GM21528 (cell line): ENCODE measurements around the gene PIK3R5.

ENCODE experiments used
- ATAC-seq: cut with Tn5 transposase; IDR thresholded peaks from one replicate; pipeline ENCODE4 v1.9.1; 2021; ENCODE audit warnings: mild to moderate bottlenecking, moderate library complexity; ENCODE audit not compliant: unreplicated experiment, low FRiP score

The PIK3R5 gene

DNA sequence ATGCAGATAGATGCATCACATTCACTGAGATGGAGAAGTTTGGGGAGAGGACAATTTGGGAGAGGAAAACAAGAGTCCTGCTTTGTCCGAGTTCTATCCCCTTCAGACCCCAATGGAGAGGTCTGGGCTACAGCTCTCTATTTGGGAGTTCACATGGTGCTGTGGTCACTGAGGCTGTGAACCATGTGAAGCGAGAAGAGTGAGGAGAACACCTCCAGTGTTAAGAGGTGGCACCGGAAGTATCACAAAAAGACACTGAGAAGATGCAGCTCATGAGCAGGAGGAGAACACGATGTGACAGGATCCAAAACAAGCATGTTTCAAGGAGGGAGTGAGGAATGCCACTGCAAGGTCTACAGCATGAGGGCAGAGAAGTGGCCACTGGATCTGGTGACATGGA, 39.7 kb downstream of the PIK3R5 start:
- no peak for ATAC-seq

DNA sequence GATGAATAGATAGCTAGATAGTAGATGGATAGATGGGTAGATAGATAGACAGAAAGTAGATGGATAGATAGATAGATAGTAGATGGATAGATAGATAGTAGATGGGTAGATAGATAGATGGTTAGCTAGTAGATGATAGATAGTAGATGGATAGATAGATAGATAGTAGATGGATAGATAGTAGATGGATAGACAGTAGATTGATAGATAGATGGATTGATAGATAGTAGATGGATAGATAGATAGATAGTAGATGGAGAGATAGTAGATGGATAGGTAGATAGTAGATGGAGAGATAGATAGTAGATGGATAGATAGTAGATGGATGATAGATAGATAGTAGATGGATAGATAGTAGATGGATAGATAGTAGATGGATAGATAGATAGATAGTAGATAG, 40.4 kb downstream of the PIK3R5 start:
- ATAC-seq: no peak

DNA sequence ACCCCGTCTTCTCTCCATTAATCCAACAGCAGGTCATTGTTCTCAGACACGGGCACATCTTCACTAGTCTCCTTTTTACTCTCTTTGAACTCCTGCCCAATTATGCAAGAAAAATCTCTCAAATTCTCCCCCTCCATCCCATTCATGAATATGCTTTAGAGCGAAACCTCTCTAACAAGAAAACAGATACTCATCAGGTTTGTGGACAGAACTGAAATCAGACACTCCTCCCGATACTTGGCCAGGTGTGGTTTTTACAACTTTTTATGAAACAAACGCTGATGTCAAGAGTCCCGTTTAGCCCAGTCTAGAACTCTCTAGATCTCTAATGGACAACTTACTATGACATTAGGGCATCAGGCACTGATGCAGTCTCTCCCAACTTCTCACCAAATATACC, 40.9 kb downstream of the PIK3R5 start:
- ATAC-seq: peak; percentile 81

- ATAC-seq: no peak
Observed at GRCh38 chr17:8923762-8924161, 41.7 kb downstream of the PIK3R5 start.

DNA sequence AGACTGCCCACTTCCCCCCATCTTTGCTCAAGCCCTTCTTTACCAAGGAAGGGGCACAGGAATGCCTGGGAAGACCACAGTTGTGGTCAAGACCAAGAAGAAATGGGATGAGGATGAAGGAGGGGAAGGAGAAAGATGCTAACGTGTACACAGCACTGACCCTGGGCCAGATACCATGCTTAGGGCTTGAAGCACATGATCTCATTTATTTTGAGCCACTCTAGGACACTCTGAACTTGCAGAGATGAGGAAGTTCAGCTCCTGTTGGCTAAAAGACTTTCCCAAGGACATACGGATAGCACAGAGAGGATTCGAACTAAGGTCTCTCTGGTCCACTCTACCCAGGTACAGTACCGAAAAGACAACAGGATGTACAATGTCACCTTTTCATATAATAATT, 42.6 kb downstream of the PIK3R5 start:
- ATAC-seq: no peak

DNA sequence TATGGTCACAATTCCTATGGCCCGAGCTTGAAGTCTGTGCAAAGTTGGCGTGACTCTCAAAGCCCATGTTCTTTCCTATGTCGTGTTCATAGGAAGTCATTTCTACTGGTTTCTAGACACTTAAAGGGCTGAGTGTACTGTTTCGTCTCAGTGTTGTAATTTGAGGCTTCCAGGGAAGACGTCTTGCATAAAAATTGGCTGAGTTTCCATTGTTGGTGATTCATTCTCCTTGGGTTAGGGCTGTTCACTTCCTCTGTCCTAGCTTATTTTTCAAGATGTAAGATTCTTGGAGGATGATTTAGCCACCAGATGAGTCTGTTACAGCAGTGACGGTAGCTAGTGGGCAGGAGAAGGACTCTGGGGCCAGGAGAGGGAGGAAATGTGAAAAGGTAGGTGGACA, 43.1 kb downstream of the PIK3R5 start:
- ATAC-seq: no peak

GRCh38 chr17:8921147-8921546, 44.4 kb downstream of the PIK3R5 start:
- ATAC-seq: no peak

- no peak for ATAC-seq
Observed at GRCh38 chr17:8918807-8919465, 46.6 kb downstream of the PIK3R5 start.

DNA sequence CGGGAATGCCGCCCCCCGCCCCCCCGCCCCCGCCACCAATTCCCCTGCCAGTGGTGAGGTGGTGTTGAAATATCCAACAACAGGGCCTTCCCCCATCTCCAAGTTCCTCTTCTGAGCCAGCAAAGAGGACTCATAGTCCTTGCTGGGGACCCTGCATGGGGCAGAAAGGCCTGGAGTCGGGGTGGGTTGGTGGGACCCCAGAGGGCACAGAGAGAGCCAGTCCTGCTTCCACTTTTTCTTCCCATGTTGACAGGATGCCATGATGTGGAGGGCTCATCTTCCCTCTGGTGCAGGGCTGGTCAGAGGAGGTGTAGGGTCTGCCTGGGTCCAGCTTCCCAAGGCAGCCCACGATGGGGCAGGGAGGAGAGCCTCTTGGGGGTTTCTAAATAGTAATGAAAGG, 49.0 kb downstream of the PIK3R5 start:
- ATAC-seq: no peak

DNA sequence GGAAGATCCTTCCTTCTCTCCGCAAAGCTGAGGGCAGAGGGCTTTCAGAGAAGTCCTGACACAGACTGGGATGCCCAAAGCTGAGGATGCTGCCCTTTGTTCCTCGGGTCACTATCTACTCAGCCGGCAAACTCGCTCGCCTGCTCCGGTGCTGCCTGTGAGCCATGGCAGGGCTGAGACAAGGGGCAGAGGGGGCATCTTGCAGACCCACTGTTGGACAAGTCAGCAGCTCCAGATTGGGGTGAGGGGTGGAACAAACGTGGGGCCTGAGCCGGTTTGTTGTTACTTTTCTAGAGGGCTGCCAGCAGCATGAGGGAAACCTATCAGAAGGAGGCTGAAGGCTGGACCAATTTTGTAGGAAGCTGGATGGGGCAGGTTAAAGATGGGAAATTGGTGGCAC, 51.0 kb downstream of the PIK3R5 start:
- ATAC-seq: no peak

GRCh38 chr17:8913879-8914278, 51.6 kb downstream of the PIK3R5 start:
- no peak for ATAC-seq

- no peak for ATAC-seq
Observed at GRCh38 chr17:8913091-8913490, 52.4 kb downstream of the PIK3R5 start.

DNA sequence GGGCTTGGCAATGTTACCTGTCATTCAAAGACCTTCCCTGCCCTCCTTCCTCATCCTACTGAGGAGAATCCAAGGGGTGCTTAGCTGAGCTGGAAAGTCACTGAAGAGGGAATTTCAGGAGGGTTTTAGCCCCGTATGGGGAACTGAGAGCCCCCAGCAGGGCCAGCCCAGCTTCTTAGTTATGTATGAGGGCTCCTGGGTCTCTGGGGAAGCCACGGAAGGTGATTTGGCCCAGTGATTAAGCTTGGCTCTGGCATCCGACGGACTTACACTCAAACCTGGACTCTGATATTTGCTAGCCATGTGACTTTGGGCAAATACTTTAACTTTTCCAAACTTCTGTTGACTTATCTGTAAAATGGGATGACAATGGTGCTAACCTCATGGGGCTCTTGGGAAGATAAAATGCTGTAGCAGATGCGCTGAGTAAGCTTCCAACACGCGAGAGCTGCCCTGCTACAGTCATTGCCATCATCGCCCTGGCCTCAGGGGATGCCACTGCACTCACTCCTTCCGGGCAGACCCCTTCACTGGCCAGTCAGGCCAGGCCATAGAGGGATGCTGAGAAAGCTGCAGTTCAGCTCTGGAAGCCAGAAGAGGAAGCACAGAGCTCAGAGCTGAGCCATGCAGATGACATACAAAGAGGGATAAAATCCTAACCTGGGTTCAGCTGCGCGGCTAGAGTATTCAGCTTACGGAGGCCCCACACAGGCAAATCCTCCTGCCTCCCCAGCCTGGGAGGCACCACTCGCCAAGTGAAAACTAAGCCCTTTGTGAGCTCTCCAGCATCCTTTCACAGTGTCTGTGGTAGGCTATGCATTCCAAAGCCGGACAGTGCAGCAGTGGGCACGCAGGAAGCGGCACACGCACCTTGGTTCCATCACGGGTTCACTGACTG, 53.2 kb downstream of the PIK3R5 start:
- ATAC-seq: no peak

DNA sequence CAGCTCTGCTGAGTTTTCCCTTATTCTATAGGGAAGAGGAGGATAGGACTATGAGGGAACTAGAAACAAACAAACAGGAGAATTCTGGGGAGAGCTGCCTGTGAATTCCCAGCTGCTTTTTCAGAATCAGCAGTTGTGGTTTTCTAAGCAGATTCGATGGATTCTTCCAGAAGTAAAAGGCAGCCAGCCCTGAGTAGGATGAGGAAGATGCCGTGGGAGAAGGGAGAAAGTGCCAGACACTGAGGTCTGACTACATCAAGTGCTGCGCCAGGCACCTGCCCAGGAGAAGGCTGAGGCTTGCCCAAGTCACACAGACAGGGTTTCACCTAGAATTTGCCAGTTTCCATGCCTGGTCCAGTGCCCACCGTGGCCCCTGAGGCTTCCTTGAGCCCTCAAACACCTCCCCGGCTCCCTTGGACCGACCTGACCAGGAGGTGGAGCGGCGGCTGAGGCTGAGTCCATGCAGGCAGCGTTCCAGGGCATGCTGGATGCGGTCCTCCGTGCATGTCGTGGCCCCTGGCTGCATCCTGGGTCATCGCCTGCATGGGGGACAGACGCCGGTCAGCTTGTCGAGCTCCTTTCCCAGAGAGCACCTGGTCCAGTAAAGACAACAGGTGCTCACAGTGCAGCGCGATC, 54.4 kb downstream of the PIK3R5 start:
- no peak for ATAC-seq

DNA sequence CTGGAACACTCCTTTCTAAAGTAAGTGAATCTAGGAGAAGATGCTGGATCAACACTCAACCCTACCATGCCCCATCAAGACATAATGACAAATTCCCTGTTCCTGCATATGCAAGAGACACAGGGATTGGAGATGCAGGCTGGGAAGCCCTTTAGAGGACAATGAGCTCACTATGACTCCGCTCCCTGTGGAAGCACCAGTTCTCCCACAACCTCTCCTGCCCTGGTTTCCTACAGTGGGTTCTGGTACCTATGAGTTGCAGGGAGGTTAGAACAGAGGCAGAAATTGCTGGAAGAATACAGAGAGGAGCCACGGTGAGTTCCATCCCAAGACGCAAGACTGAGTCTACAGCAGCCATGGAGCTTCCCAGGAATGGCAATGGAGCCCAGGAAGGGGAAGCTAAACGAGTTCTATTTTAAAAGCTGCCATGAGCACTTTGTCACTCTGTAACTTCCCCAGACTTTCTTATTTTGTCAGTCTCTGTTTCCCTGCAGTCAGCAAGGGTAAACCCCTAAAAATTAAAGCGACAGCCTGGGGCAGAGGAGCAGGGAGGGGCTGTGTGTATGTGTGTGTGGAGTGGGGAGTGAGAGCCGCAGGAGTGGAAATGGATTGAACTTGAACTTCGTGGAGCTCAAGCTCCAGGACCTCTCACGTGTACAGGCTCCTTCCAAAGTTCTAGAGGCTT, 55.8 kb downstream of the PIK3R5 start:
- ATAC-seq: no peak

DNA sequence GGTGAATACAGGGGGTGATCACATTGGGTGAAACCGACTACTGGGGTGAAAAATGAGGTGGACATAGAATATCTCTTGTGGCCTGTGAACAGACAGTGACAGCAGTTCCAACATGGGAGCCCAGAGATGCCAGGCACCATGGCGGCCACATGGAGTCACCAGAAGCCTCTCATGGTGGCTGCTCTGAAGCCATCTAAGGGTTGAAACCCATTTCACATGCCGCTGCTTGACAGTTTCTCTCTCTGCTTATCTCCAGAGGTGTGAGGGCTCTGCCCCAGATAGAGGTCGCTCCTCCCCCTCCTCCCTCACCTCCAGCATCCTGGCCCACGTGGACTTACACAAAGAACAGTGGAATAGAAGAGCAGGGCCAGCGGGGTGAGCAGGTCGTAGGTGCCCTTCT, 60.2 kb downstream of the PIK3R5 start:
- no peak for ATAC-seq

GRCh38 chr17:8904686-8905085, 60.8 kb downstream of the PIK3R5 start:
- ATAC-seq: no peak

GRCh38 chr17:8904201-8904600, 61.3 kb downstream of the PIK3R5 start:
- no peak for ATAC-seq

GRCh38 chr17:8900626-8901585, 64.6 kb downstream of the PIK3R5 start:
- no peak for ATAC-seq

GRCh38 chr17:8900207-8900606, 65.3 kb downstream of the PIK3R5 start:
- ATAC-seq: no peak
